ENCODE data around the gene PTOV1.

GRCh38 chr19:49851456-49852259 is 699 bp downstream of the PTOV1 start:
- TF ChIP-seq, protein P1, sequence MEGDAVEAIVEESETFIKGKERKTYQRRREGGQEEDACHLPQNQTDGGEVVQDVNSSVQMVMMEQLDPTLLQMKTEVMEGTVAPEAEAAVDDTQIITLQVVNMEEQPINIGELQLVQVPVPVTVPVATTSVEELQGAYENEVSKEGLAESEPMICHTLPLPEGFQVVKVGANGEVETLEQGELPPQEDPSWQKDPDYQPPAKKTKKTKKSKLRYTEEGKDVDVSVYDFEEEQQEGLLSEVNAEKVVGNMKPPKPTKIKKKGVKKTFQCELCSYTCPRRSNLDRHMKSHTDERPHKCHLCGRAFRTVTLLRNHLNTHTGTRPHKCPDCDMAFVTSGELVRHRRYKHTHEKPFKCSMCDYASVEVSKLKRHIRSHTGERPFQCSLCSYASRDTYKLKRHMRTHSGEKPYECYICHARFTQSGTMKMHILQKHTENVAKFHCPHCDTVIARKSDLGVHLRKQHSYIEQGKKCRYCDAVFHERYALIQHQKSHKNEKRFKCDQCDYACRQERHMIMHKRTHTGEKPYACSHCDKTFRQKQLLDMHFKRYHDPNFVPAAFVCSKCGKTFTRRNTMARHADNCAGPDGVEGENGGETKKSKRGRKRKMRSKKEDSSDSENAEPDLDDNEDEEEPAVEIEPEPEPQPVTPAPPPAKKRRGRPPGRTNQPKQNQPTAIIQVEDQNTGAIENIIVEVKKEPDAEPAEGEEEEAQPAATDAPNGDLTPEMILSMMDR (conservative IDR thresholded peaks at IDR 0.05 in 1 of 2, IDR thresholded peaks at IDR 0.05 in 1 of 2; ENCODE audit: extremely low read depth in 1 of 2, insufficient read depth in 1 of 2, low read depth in 1 of 2, low read length in 2 of 2): no peak
- TF ChIP-seq EZH2 (IDR thresholded peaks at IDR 0.05; ENCODE audit: borderline replicate concordance, low read length): no peak

All from mammary epithelial cell (primary cell).